ENCODE measurements around the gene KCNAB1. TPM values are rescaled to one million over a fixed set of nuclear protein-coding genes. Genes with fewer than 3 reads are reported as not detected.

The KCNAB1 gene
- total RNA-seq, 1 donor from 2014 or later = 3.9 TPM

DNA sequence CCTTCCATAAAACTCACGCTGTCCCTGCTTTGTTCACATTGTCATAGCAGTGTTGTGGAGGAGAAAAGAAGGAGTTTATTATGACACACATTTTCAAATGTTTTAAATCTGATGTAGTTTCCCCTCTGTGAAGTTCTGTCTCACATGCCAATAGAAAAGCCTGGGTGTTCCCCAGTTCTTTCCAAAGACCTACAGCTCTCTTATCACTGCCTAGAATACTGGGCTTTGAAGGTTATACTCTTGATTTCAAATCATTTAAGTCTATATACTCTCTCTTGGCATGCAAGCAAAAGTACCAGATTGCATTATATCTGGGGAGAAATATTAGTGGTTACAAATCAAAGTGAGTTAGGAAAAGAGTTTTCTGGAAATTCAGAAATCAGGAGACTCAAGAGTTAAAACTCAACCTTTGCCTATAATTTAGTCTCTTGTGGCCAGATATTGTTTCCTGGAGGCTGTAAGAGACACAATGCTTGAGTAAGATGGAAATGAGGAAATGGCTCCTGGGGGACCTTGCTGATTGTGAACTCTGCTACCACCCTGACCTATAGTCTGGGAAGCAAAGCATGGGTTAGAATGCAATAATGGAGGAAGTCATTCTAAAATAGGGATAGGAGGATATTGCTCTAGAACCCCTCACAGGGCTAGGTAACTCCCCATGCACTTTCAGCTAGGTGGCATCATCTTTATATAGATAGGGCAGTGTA, 182.8 kb downstream of the KCNAB1 start:
- intact Hi-C loops (cut with DNase I) = no loop called here
- Histone ChIP-seq H3K36me3 (no peaks in the 10 kb centered on the region), H3K27me3 (no peaks in the 10 kb centered on the region), H3K4me3 (no peak overlapping the region), H3K9me3 (no peaks in the 10 kb centered on the region), H3K4me1 (no peaks in the 10 kb centered on the region), H3K27ac (no peak overlapping the region)
- TF ChIP-seq POLR2AphosphoS5 (IDR thresholded peaks at IDR 0.05; ENCODE audit: insufficient read depth in 1 of 2, low read depth in 1 of 2) = no peak
- TF ChIP-seq, protein P1, sequence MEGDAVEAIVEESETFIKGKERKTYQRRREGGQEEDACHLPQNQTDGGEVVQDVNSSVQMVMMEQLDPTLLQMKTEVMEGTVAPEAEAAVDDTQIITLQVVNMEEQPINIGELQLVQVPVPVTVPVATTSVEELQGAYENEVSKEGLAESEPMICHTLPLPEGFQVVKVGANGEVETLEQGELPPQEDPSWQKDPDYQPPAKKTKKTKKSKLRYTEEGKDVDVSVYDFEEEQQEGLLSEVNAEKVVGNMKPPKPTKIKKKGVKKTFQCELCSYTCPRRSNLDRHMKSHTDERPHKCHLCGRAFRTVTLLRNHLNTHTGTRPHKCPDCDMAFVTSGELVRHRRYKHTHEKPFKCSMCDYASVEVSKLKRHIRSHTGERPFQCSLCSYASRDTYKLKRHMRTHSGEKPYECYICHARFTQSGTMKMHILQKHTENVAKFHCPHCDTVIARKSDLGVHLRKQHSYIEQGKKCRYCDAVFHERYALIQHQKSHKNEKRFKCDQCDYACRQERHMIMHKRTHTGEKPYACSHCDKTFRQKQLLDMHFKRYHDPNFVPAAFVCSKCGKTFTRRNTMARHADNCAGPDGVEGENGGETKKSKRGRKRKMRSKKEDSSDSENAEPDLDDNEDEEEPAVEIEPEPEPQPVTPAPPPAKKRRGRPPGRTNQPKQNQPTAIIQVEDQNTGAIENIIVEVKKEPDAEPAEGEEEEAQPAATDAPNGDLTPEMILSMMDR (IDR thresholded peaks at IDR 0.05) = no peak
- no peak for DNase-seq (ENCODE audit: extremely low spot score in 2 of 2)

DNA sequence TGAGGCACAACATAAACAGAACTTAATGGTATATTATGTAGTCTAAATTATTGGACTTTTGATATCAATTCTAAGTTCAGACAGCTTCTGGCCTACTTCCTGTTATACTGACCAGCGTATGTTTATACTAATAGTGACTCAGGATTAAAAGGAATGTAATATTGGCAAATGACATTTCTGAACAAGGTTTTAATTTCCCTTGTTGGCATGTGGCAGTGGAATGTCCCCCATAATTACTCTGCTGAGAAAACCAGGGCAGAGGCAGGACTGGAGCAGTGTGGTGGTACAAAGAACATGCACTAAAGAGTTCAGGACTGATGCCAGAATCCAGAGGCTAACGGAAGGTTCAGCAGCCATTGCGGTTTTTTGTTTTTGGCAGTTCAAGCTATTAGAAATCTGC, 184.0 kb downstream of the KCNAB1 start:
- Histone ChIP-seq H3K27me3 (no peaks in the 10 kb centered on the region), H3K4me1 (no peaks in the 10 kb centered on the region), H3K9me3 (no peaks in the 10 kb centered on the region), H3K4me3 (no peak overlapping the region), H3K36me3 (no peaks in the 10 kb centered on the region), H3K27ac (no peak overlapping the region)
- intact Hi-C loops (cut with DNase I) = no loop called here
- no peak for TF ChIP-seq POLR2AphosphoS5 (IDR thresholded peaks at IDR 0.05; ENCODE audit: insufficient read depth in 1 of 2, low read depth in 1 of 2)
- TF ChIP-seq POLR2A (IDR thresholded peaks at IDR 0.05) = no peak
- TF ChIP-seq, protein P1 (IDR thresholded peaks at IDR 0.05) = no peak
- no peak for DNase-seq (ENCODE audit: extremely low spot score in 2 of 2)

DNA sequence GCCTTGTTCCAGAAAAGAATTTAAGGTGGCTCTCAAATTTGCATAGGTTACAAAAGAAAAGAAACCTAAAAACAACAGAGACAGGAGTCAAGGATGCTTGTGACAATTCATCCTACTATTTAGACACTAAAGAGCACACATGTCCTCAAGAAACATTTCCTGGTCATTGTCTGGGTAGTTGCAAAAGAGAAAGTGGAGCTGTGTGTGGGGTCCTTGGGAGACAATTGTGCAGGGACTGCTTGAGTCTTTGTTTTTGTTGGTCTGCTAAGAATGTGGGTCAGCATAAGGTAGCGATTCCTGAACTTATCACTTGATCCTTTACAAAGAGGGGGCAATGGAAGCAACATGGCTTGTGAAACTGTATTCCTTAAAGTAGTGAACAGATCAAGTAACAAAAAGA, 185.3 kb downstream of the KCNAB1 start:
- Histone ChIP-seq H3K4me3 (no peak overlapping the region), H3K36me3 (no peaks in the 10 kb centered on the region), H3K27ac (no peak overlapping the region), H3K4me1 (no peaks in the 10 kb centered on the region), H3K27me3 (no peaks in the 10 kb centered on the region), H3K9me3 (no peaks in the 10 kb centered on the region)
- TF ChIP-seq, protein P1 (IDR thresholded peaks at IDR 0.05) = no peak
- TF ChIP-seq POLR2A (IDR thresholded peaks at IDR 0.05) (no peak), POLR2AphosphoS5 (IDR thresholded peaks at IDR 0.05; ENCODE audit: insufficient read depth in 1 of 2, low read depth in 1 of 2) (no peak)
- intact Hi-C loops (cut with DNase I) = no loop called here
- no peak for DNase-seq (ENCODE audit: extremely low spot score in 2 of 2)

DNA sequence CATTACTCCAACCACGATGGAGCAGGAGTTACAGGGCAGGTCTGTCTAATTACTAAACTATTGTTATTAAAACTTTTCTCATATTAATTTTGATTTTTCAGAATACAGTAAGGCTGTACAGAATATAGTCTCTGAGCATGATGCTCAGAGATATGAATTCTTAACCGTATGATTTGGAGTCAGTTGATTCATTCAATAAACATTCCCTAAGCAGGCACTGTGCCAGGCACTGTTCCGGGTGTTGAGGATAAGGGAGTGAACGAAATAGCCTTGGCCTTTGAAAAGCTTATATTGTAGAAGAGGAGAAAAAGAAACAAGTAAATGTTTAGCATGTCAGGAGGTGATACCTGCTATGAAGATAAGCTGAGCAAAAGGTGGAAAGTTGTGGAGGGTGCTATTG, 187.3 kb downstream of the KCNAB1 start:
- Histone ChIP-seq H3K9me3 (no peaks in the 10 kb centered on the region), H3K27me3 (no peaks in the 10 kb centered on the region), H3K27ac (no peak overlapping the region), H3K4me3 (no peak overlapping the region), H3K4me1 (no peaks in the 10 kb centered on the region), H3K36me3 (no peaks in the 10 kb centered on the region)
- no peak for DNase-seq (ENCODE audit: extremely low spot score in 2 of 2)
- intact Hi-C loops (cut with DNase I) = no loop called here
- TF ChIP-seq, protein P1 (IDR thresholded peaks at IDR 0.05) = no peak
- TF ChIP-seq POLR2A (IDR thresholded peaks at IDR 0.05) (no peak), POLR2AphosphoS5 (IDR thresholded peaks at IDR 0.05; ENCODE audit: insufficient read depth in 1 of 2, low read depth in 1 of 2) (no peak)

DNA sequence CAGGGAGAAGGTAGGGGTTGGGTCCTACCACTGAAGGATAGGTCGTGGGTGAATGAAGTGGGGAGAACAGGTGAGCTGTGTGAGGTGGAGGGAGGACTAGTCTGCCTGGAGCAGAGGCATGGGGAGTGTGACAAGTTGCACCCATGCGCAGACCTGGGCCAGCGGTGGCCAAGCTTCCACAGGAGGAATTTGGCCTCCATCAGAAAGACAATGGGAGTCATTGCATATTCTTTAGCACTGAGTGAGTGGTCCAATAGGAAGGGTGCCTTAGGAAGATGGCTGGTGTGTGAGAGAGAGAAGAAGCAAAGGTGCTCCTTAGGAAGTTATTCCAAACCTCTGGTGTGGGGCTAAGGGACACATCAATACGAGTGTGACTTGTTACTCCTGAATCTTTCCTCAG, 191.1 kb downstream of the KCNAB1 start:
- Histone ChIP-seq H3K4me1 (no peaks in the 10 kb centered on the region), H3K36me3 (no peaks in the 10 kb centered on the region), H3K4me3 (no peak overlapping the region), H3K27ac (no peak overlapping the region), H3K9me3 (no peaks in the 10 kb centered on the region), H3K27me3 (no peaks in the 10 kb centered on the region)
- DNase-seq (ENCODE audit: extremely low spot score in 2 of 2) = no peak
- TF ChIP-seq POLR2AphosphoS5 (IDR thresholded peaks at IDR 0.05; ENCODE audit: insufficient read depth in 1 of 2, low read depth in 1 of 2) (no peak), POLR2A (IDR thresholded peaks at IDR 0.05) (no peak)
- TF ChIP-seq, protein P1 (IDR thresholded peaks at IDR 0.05) = no peak
- intact Hi-C loops (cut with DNase I) = no loop called here
